H9 (cell line): ENCODE data around the gene CD72. TPM values are rescaled to one million over a fixed set of nuclear protein-coding genes. Genes with fewer than 3 reads are reported as not detected.
"Not testable (repeated sequence)": the region's sequence is repeated elsewhere in the genome, so short reads cannot be mapped to it uniquely, and the experiment has no call there.

Source experiments
- DNase-seq: peaks from one replicate; pipeline ENCODE4 v3.0.0-alpha.2; 2017
- H2AFZ ChIP-seq: one replicate; pipeline ENCODE4 v1.6.1; 2013; ENCODE audit warnings: mild to moderate bottlenecking, low read length, control low read depth, moderate library complexity
- H2AK5ac ChIP-seq: 2 replicates; pipeline ENCODE4 v1.6.1; 2013; ENCODE audit warnings: low read length, control low read depth, mixed read lengths; ENCODE audit not compliant: insufficient read length
- H2BK120ac ChIP-seq: one replicate; pipeline ENCODE4 v1.6.1; 2013; ENCODE audit warnings: low read depth, mild to moderate bottlenecking, low read length, control low read depth, inconsistent platforms; ENCODE audit not compliant: poor library complexity, severe bottlenecking
- H2BK12ac ChIP-seq: 2 replicates; pipeline ENCODE4 v1.6.1; 2013; ENCODE audit warnings: low read length, control low read depth, mixed read lengths, low read depth; ENCODE audit not compliant: insufficient read length
- H2BK15ac ChIP-seq: 2 replicates; pipeline ENCODE4 v1.6.1; 2013; ENCODE audit warnings: low read depth, low read length, control low read depth
- H2BK20ac ChIP-seq: one replicate; pipeline ENCODE4 v1.6.1; 2013; ENCODE audit warnings: low read depth, mild to moderate bottlenecking, low read length, control low read depth, inconsistent platforms; ENCODE audit not compliant: poor library complexity, severe bottlenecking
- H2BK5ac ChIP-seq: 2 replicates; pipeline ENCODE4 v1.6.1; 2013; ENCODE audit warnings: low read length, control low read depth, mixed read lengths; ENCODE audit not compliant: insufficient read length
- H3K14ac ChIP-seq: 2 replicates; pipeline ENCODE4 v1.6.1; 2013; ENCODE audit warnings: low read length, control low read depth; ENCODE audit not compliant: insufficient read depth
- H3K18ac ChIP-seq: 2 replicates; pipeline ENCODE4 v1.6.1; 2013; ENCODE audit warnings: low read depth, mild to moderate bottlenecking, mixed read lengths, low read length, control low read depth; ENCODE audit not compliant: insufficient read length
- H3K23ac ChIP-seq: 2 replicates; pipeline ENCODE4 v1.6.1; 2013; ENCODE audit warnings: low read length, control low read depth, mixed read lengths, low read depth; ENCODE audit not compliant: insufficient read length
- H3K23me2 ChIP-seq: 2 replicates; pipeline ENCODE4 v1.6.1; 2013; ENCODE audit warnings: low read depth, mild to moderate bottlenecking, mixed read lengths, low read length, control low read depth; ENCODE audit not compliant: insufficient read length, poor library complexity, severe bottlenecking
- H3K27ac ChIP-seq: 2 replicates; pipeline ENCODE4 v1.5.1; 2013; ENCODE audit warnings: low read length, control low read depth, mixed read lengths, low read depth; ENCODE audit not compliant: insufficient read length
- H3K27me3 ChIP-seq: 2 replicates; pipeline ENCODE4 v1.6.1; 2013; ENCODE audit warnings: low read length, control low read depth, inconsistent platforms; ENCODE audit not compliant: insufficient read depth
- H3K4ac ChIP-seq: 2 replicates; pipeline ENCODE4 v1.6.1; 2013; ENCODE audit warnings: low read depth, mild to moderate bottlenecking, control low read depth, inconsistent platforms, low read length, moderate library complexity
- H3K4me1 ChIP-seq: 2 replicates; pipeline ENCODE4 v1.6.1; 2013; ENCODE audit warnings: low read length, control low read depth, inconsistent platforms; ENCODE audit not compliant: insufficient read depth
- H3K4me2 ChIP-seq: 2 replicates; pipeline ENCODE4 v1.6.1; 2013; ENCODE audit warnings: low read length, control low read depth, mixed read lengths; ENCODE audit not compliant: insufficient read length, insufficient read depth
- H3K56ac ChIP-seq: 2 replicates; pipeline ENCODE4 v1.6.1; 2013; ENCODE audit warnings: low read depth, mild to moderate bottlenecking, mixed read lengths, low read length, control low read depth; ENCODE audit not compliant: insufficient read length
- H3K79me1 ChIP-seq: 2 replicates; pipeline ENCODE4 v1.6.1; 2013; ENCODE audit warnings: low read depth, mild to moderate bottlenecking, moderate library complexity, low read length, control low read depth, inconsistent platforms; ENCODE audit not compliant: insufficient read depth, poor library complexity, severe bottlenecking
- H3K79me2 ChIP-seq: 2 replicates; pipeline ENCODE4 v1.6.1; 2013; ENCODE audit warnings: low read length, control low read depth, inconsistent platforms; ENCODE audit not compliant: insufficient read depth
- H3K9ac ChIP-seq: 2 replicates; pipeline ENCODE4 v1.6.1; 2013; ENCODE audit warnings: low read length, control low read depth, mixed read lengths; ENCODE audit not compliant: insufficient read length; ENCODE audit errors: extremely low read depth
- H3K9me3 ChIP-seq: one replicate; pipeline ENCODE4 v1.6.1; 2013; ENCODE audit warnings: low read depth, low read length, inconsistent platforms; ENCODE audit not compliant: control insufficient read depth
- H3T11ph ChIP-seq: one replicate; pipeline ENCODE4 v1.6.1; 2013; ENCODE audit warnings: mild to moderate bottlenecking, low read length, control low read depth, inconsistent platforms
- H4K20me1 ChIP-seq: one replicate; pipeline ENCODE4 v1.6.1; 2013; ENCODE audit not compliant: control insufficient read depth, insufficient read length, insufficient read depth
- H4K5ac ChIP-seq: 2 replicates; pipeline ENCODE4 v1.6.1; 2013; ENCODE audit warnings: low read depth, mild to moderate bottlenecking, mixed read lengths, low read length, control low read depth; ENCODE audit not compliant: insufficient read length
- H4K8ac ChIP-seq: replicated peaks from 2 replicates; pipeline ENCODE4 v1.6.1; 2013; ENCODE audit warnings: low read length, control low read depth, mixed read lengths, low read depth; ENCODE audit not compliant: insufficient read length
- H4K91ac ChIP-seq: 2 replicates; pipeline ENCODE4 v1.6.1; 2013; ENCODE audit warnings: low read depth, mild to moderate bottlenecking, moderate library complexity, mixed read lengths, low read length, control low read depth; ENCODE audit not compliant: insufficient read length
- H3K27ac Mint-ChIP-seq, 3 experiments: 2 replicates in 2 of 3; 3 replicates in 1 of 3; pipeline ENCODE4 v1.8.0; 2020 to 2021; ENCODE audit warnings: mixed read lengths in 3 of 3, mild to moderate bottlenecking in 1 of 3, moderate library complexity in 1 of 3
- H3K27me3 Mint-ChIP-seq: 2 replicates; pipeline ENCODE4 v1.8.0; 2021; ENCODE audit warnings: low read depth, mild to moderate bottlenecking, moderate library complexity, mixed read lengths
- H3K36me3 Mint-ChIP-seq, 3 experiments: 2 replicates in 2 of 3; 3 replicates in 1 of 3; pipeline ENCODE4 v1.8.0; 2020 to 2021; ENCODE audit warnings: low read depth in 3 of 3, mixed read lengths in 3 of 3; ENCODE audit not compliant: insufficient read depth in 1 of 3
- H3K4me1 Mint-ChIP-seq, 2 experiments: 2 replicates each; pipeline ENCODE4 v1.8.0; 2020; ENCODE audit warnings: mixed read lengths in 2 of 2
- H3K4me3 Mint-ChIP-seq, 2 experiments: 2 replicates in 1 of 2; 3 replicates in 1 of 2; pipeline ENCODE4 v1.8.0; 2020 to 2021; ENCODE audit warnings: mild to moderate bottlenecking in 2 of 2, mixed read lengths in 2 of 2, moderate library complexity in 1 of 2
- H3K9me3 Mint-ChIP-seq, 2 experiments: 2 replicates in 1 of 2; 3 replicates in 1 of 2; pipeline ENCODE4 v1.8.0; 2020; ENCODE audit warnings: mild to moderate bottlenecking in 2 of 2, mixed read lengths in 2 of 2, moderate library complexity in 1 of 2
- WGBS: extraction: QIAGEN DNeasy Blood & Tissue Kit; methylation state at CpG from one replicate; pipeline ENCODE4 v1.1.7; 2013; ENCODE audit warnings: missing lambda C conversion rate, low lambda C conversion rate, mixed read lengths; ENCODE audit not compliant: insufficient read length; ENCODE audit errors: extremely low coverage; 5-methylcytosine and 5-hydroxymethylcytosine counted together
- total RNA-seq: library from RNA; stranded (reverse); gene quantifications from 2 replicates; pipeline ENCODE4 v1.2.1, GENCODE V29; 2021
- TF ChIP-seq, protein P1 (sequence below): fragments of 200-600 bp; sonication (generic); conservative IDR thresholded peaks from 3 replicates; pipeline ENCODE4 v1.8.0; 2021; ENCODE audit warnings: antibody characterized with exemption, mild to moderate bottlenecking

The CD72 gene
- total RNA-seq, 1 experiment from 2014 or later, result 3.9 TPM

DNA sequence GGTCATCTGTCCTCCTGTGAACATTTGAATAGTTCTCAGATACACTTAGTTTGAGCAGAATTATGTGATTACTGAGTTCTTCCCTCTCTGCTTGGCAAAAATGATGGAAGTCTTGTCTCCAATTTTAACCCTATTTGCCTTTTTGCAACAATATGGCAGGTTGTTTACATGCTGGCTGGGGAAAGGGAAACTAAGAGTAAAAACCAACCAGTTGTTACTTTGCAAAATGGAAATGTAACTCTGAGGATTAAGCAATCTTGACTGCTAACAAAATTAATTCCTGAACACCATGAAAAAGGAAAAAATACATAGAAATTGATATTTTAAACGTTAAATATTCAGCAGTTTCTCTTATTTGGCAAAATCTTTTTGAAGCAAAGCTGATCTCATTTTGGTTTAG lies 21.4 kb upstream of the CD72 start:
- H3K4me1 Mint-ChIP-seq, result no peaks in the 10 kb centered on the region
- no CpG with 5 or more reads among the region's 1 CpG for WGBS
- Histone ChIP-seq H4K5ac (no peak overlapping the region), H3K56ac (no peak overlapping the region), H3K9ac (no peak overlapping the region), H3K23ac (no peak overlapping the region), H2BK15ac (no peak overlapping the region), H3K79me2 (no peaks in the 10 kb centered on the region), H3K27ac (no peak overlapping the region), H2BK5ac (no peak overlapping the region), H3K4me1 (no peaks in the 10 kb centered on the region), H2BK120ac (no peak overlapping the region), H4K20me1 (no peaks in the 10 kb centered on the region), H3K18ac (no peak overlapping the region), H3K14ac (no peak overlapping the region), H4K91ac (no peak overlapping the region), H2BK12ac (no peak overlapping the region), H2AK5ac (no peak overlapping the region), H3K9me3 (no peaks in the 10 kb centered on the region), H3T11ph (no peak overlapping the region), H2AFZ (no peak overlapping the region), H2BK20ac (no peak overlapping the region), H3K27me3 (no peaks in the 10 kb centered on the region), H4K8ac (no peak overlapping the region), H3K23me2 (no peaks in the 10 kb centered on the region), H3K79me1 (no peaks in the 10 kb centered on the region), H3K4ac (no peak overlapping the region), H3K4me2 (no peak overlapping the region)
- peaks cover 9 to 16% (median 12%) of the 10 kb centered on the region in 3 experiments for H3K36me3 Mint-ChIP-seq
- no peak overlapping the region for H3K4me3 Mint-ChIP-seq
- TF ChIP-seq, protein P1, sequence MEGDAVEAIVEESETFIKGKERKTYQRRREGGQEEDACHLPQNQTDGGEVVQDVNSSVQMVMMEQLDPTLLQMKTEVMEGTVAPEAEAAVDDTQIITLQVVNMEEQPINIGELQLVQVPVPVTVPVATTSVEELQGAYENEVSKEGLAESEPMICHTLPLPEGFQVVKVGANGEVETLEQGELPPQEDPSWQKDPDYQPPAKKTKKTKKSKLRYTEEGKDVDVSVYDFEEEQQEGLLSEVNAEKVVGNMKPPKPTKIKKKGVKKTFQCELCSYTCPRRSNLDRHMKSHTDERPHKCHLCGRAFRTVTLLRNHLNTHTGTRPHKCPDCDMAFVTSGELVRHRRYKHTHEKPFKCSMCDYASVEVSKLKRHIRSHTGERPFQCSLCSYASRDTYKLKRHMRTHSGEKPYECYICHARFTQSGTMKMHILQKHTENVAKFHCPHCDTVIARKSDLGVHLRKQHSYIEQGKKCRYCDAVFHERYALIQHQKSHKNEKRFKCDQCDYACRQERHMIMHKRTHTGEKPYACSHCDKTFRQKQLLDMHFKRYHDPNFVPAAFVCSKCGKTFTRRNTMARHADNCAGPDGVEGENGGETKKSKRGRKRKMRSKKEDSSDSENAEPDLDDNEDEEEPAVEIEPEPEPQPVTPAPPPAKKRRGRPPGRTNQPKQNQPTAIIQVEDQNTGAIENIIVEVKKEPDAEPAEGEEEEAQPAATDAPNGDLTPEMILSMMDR, result no peak
- H3K9me3 Mint-ChIP-seq, result peaks cover 4 to 16% of the 10 kb centered on the region in 2 experiments; a peak in 4 of 5 replicates
- H3K27me3 Mint-ChIP-seq, result peaks cover 10% of the 10 kb centered on the region
- no peak for DNase-seq
- no peak overlapping the region for H3K27ac Mint-ChIP-seq

DNA sequence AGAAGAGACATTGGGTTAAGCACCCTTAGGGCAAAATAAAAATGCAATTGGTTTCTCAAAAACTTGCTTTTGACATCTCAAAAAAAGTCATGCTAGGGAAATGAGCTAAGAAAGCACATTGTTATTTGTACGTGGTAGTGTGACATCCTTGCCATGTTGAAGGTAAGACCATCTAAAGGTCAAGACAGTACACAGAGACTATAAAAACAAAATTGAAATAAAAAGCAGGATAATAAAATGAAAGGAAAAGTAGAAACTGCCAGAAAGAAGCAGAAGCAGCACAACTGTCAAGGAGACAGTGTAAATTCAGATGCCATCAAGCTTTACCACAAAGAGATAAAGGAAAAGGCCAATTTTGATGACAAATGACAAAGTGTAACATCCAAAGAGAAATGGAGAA lies 21.0 kb upstream of the CD72 start:
- H3K4me3 Mint-ChIP-seq, H2BK120ac ChIP-seq, H4K20me1 ChIP-seq, H3K23ac ChIP-seq, H2BK5ac ChIP-seq, H3K4ac ChIP-seq, H3K27ac Mint-ChIP-seq, H3K18ac ChIP-seq, H2AFZ ChIP-seq, DNase-seq, H3K27me3 Mint-ChIP-seq, H3K79me1 ChIP-seq, H3K4me2 ChIP-seq, H2BK12ac ChIP-seq, H3T11ph ChIP-seq, H3K27me3 ChIP-seq, H4K5ac ChIP-seq, H3K9me3 ChIP-seq, H3K4me1 ChIP-seq, H3K79me2 ChIP-seq, H3K14ac ChIP-seq, H3K27ac ChIP-seq, H2BK20ac ChIP-seq, H3K56ac ChIP-seq, H3K23me2 ChIP-seq, H3K4me1 Mint-ChIP-seq, H4K91ac ChIP-seq, H2AK5ac ChIP-seq, H3K9ac ChIP-seq, H2BK15ac ChIP-seq, H4K8ac ChIP-seq: not testable (repeated sequence)
- peaks cover 9 to 16% (median 12%) of the 10 kb centered on the region in 3 experiments for H3K36me3 Mint-ChIP-seq
- peaks cover 4 to 16% of the 10 kb centered on the region in 2 experiments; a peak in 4 of 5 replicates for H3K9me3 Mint-ChIP-seq
- WGBS, result no CpG with 5 or more reads among the region's 1 CpG
